Measurements from ENCODE around the gene KIF1C. TPM values are rescaled to one million over a fixed set of nuclear protein-coding genes. Genes with fewer than 3 reads are reported as not detected.

The KIF1C gene
- total RNA-seq, 4 donors from 2014 or later: 87.6 to 140 (median 100) TPM

DNA sequence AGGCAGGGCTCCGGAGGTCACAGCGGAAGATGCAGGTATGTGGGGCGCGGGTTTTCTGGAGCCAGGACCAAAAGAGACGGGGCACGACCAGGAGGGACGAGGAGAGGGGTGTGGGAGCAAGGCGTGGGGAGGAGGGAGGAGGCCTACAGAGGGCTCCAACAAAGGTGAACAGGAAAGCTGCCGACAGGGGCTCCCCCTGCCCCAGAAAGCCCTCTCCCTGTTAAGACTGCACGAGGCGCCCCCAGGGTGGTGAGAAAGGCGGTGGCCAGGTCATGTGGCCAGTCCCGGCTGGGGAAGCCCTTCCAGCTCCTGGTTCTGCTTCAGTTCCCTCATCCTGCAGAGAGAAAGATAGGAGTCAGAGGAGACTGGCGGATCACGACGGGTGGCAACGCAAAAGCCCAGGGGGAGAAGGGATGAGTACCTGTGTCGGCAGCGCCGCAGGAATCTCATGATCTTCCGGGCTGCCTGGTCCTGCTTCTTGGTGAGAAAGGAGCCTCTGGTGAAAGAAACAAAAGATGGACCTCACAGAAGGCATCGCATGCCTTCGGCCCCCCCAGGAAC is 29.2 kb upstream of the KIF1C start:
- WGBS, 2 donors: 29 to 32% methylated on average over 23 of the region's 23 CpGs
- intact Hi-C loops (cut with DNase I; ENCODE audit: low total_unique reads): no loop called here
- TF ChIP-seq CTCF (IDR thresholded peaks at IDR 0.05) (no peak), POLR2A (IDR thresholded peaks at IDR 0.05) (no peak)
- no peak overlapping the region for H3K4me3 ChIP-seq (ENCODE audit: low read depth, poor library complexity, severe bottlenecking)
- no peak for DNase-seq (ENCODE audit: low spot score in 2 of 2)

DNA sequence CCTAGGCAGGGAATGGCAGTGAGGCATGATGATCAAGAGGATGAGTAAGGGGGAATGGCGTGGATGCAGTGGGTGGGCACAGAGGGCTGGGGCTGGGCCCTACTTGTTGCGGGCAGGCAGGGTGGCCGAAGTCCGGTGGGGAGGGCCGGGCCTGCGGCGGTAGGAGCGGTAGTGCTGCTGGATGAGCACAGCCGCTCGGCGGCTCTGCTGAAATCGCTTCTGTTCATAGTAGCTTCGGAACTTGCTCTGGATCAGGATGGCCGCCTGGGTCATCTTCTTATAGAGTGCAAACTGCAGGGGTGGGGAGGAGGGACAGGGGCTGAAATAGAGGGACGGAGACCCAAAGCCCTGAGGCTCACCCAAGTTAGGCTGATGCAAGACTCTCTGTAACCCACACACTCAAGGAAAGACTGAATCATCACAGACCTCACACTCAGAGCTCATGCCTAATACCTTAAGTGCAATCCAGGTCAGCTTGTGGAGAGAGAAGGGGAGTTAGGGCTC is 28.7 kb upstream of the KIF1C start:
- H3K4me3 ChIP-seq (ENCODE audit: low read depth, poor library complexity, severe bottlenecking): no peak overlapping the region
- WGBS, 2 donors: 76 to 82% methylated on average over 15 of the region's 15 CpGs
- intact Hi-C loops (cut with DNase I; ENCODE audit: low total_unique reads): no loop called here
- TF ChIP-seq CTCF (IDR thresholded peaks at IDR 0.05) (no peak), POLR2A (IDR thresholded peaks at IDR 0.05) (no peak)
- no peak for DNase-seq (ENCODE audit: low spot score in 2 of 2)

GRCh38 chr17:4969551-4970173 is 28.1 kb upstream of the KIF1C start:
- intact Hi-C loops (cut with DNase I; ENCODE audit: low total_unique reads): no loop called here
- H3K4me3 ChIP-seq (ENCODE audit: low read depth, poor library complexity, severe bottlenecking): no peak overlapping the region
- no peak for TF ChIP-seq POLR2A (IDR thresholded peaks at IDR 0.05)
- no peak for TF ChIP-seq CTCF (IDR thresholded peaks at IDR 0.05)
- 78 to 89% methylated on average over 15 to 16 of the region's 16 CpGs for WGBS, 2 donors
- DNase-seq (ENCODE audit: low spot score in 2 of 2): no peak

DNA sequence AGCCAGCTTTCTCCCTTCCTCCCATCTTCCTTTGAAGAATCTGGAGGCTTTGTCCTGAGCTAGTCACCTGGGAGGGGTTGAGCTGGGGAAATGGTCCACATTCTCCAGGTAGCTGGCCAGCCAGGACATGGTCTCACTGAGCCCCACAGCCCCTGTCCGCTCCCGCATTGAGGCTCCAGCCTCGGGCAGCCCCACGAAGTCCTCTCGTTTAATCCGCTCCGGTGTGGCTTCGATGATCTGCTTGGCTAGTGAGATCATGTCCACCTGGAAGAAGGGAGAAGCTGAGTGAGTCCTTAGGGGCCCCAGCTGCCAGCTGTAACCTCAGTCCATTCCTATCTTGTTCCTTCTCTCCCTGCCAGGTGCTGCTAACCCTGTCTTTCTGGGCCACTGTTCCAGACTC is 27.5 kb upstream of the KIF1C start:
- 89 to 92% methylated on average over 8 of the region's 8 CpGs for WGBS, 2 donors
- no peak overlapping the region for H3K4me3 ChIP-seq (ENCODE audit: low read depth, poor library complexity, severe bottlenecking)
- no peak for TF ChIP-seq POLR2A (IDR thresholded peaks at IDR 0.05)
- intact Hi-C loops (cut with DNase I; ENCODE audit: low total_unique reads): no loop called here
- DNase-seq (ENCODE audit: low spot score in 2 of 2): no peak

DNA sequence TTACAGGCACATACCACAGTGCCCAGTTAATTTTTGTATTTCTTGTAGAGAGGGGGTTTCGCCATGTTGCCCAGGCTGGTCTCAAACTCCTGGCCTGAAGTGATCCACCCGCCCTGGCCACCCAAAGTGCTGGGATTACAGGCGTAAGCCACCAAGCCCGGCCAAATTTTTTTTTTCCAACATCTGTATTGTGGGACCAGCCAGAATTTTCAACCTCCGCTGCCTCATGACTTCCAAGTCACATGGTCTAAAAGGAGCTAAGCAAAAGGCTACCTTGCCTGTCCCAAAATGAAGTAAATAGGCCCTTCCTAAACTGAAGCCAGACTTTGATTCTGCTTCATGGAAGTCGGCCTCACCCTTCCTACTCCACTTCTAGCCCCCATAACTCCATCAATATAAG is 25.9 kb upstream of the KIF1C start:
- intact Hi-C loops (cut with DNase I; ENCODE audit: low total_unique reads): no loop called here
- H3K4me3 ChIP-seq (ENCODE audit: low read depth, poor library complexity, severe bottlenecking): no peak overlapping the region
- 78 to 80% methylated on average over 6 of the region's 6 CpGs for WGBS, 2 donors
- no peak for TF ChIP-seq CTCF (IDR thresholded peaks at IDR 0.05)
- DNase-seq (ENCODE audit: low spot score in 2 of 2): no peak

DNA sequence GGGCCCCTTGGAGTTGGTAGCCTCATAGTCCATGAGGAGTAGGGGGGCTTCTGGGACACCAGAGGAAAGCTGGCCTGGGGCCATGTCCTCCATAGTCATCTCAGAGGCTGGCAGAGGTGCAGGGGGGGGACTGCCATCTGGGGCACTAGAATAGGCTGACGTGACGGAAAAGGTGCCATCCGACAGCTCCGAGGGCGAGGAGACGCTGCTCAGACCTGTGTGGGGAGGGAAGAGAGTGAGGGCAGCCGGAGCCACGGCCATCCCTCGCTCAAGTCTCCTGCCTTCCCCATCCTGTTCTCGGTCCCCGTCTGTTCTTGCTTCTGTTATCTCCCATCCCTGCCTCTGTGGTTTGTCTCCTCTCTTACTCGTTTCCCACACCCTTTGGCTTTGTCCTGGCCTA is 25.4 kb upstream of the KIF1C start:
- intact Hi-C loops (cut with DNase I; ENCODE audit: low total_unique reads): no loop called here
- TF ChIP-seq POLR2A (IDR thresholded peaks at IDR 0.05): no peak
- TF ChIP-seq CTCF (IDR thresholded peaks at IDR 0.05): no peak
- WGBS, 2 donors: 89 to 94% methylated on average over 12 of the region's 12 CpGs
- no peak for DNase-seq (ENCODE audit: low spot score in 2 of 2)
- H3K4me3 ChIP-seq (ENCODE audit: low read depth, poor library complexity, severe bottlenecking): no peak overlapping the region
